Measurements from ENCODE around the gene CERS6. TPM values are rescaled to one million over a fixed set of nuclear protein-coding genes. Genes with fewer than 3 reads are reported as not detected.

CERS6 gene
- total RNA-seq, 1 experiment from 2014 or later: 30.3 TPM

GRCh38 chr2:168515502-168515901 is 59.4 kb downstream of the CERS6 start:
- H3K4me3 ChIP-seq (ENCODE audit: low read depth in 2 of 2, low read length in 2 of 2): no peak overlapping the region
- in situ Hi-C loops (cut with HindIII; ENCODE audit: low pct_unique_long_range_greater_than_20kb, low sequenced_read_pairs): no loop called here
- H3K4me1 ChIP-seq (ENCODE audit: control insufficient read depth, insufficient read depth, low read length): peaks cover 8% of the 10 kb centered on the region; the same call in 1 of the 2 replicates
- H3K27ac ChIP-seq (ENCODE audit: low read length): no peak overlapping the region
- no TSS peak for BruUV-seq (replicated peaks)
- ChIA-PET POLR2A (no interaction called here), CTCF (no interaction called here)
- H3K9me3 ChIP-seq (ENCODE audit: control insufficient read depth, insufficient read depth, low read depth, low read length): no peaks in the 10 kb centered on the region
- ATAC-seq (no peak), DNase-seq (ENCODE audit: low read depth, low spot score) (no peak)
- intact Hi-C loops (cut with micrococcal nuclease; ENCODE audit: unreplicated experiment): no loop called here
- TF ChIP-seq POLR2AphosphoS5 (IDR thresholded peaks at IDR 0.05; ENCODE audit: low read depth, low read length): no peak
- TF ChIP-seq, protein P1, sequence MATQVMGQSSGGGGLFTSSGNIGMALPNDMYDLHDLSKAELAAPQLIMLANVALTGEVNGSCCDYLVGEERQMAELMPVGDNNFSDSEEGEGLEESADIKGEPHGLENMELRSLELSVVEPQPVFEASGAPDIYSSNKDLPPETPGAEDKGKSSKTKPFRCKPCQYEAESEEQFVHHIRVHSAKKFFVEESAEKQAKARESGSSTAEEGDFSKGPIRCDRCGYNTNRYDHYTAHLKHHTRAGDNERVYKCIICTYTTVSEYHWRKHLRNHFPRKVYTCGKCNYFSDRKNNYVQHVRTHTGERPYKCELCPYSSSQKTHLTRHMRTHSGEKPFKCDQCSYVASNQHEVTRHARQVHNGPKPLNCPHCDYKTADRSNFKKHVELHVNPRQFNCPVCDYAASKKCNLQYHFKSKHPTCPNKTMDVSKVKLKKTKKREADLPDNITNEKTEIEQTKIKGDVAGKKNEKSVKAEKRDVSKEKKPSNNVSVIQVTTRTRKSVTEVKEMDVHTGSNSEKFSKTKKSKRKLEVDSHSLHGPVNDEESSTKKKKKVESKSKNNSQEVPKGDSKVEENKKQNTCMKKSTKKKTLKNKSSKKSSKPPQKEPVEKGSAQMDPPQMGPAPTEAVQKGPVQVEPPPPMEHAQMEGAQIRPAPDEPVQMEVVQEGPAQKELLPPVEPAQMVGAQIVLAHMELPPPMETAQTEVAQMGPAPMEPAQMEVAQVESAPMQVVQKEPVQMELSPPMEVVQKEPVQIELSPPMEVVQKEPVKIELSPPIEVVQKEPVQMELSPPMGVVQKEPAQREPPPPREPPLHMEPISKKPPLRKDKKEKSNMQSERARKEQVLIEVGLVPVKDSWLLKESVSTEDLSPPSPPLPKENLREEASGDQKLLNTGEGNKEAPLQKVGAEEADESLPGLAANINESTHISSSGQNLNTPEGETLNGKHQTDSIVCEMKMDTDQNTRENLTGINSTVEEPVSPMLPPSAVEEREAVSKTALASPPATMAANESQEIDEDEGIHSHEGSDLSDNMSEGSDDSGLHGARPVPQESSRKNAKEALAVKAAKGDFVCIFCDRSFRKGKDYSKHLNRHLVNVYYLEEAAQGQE (IDR thresholded peaks at IDR 0.05; ENCODE audit: insufficient read depth in 1 of 2, low read depth in 2 of 2, low read length in 1 of 2): no peak
- TF ChIP-seq SIN3A (IDR thresholded peaks at IDR 0.05; ENCODE audit: borderline replicate concordance, insufficient read depth, low read depth, low read length): no peak
- TF ChIP-seq CTCF (IDR thresholded peaks at IDR 0.05): no peak
- no peak for TF ChIP-seq TCF7L2 (IDR thresholded peaks at IDR 0.05; ENCODE audit: low read depth, low read length)
- no peaks in the 10 kb centered on the region for H3K36me3 ChIP-seq (ENCODE audit: control insufficient read depth, insufficient read depth, low read length)
- H3K27me3 ChIP-seq (ENCODE audit: control insufficient read depth, insufficient read depth, low read length): no peaks in the 10 kb centered on the region

- ChIA-PET POLR2A (no interaction called here), CTCF (interaction anchor here (0.6 kb wide), 1 partner anchor 71 kb away, joined by 3 read pairs; no protein-coding TSS in a partner anchor)
- intact Hi-C loops (cut with micrococcal nuclease; ENCODE audit: unreplicated experiment) (no loop called here), in situ Hi-C loops (cut with HindIII; ENCODE audit: low pct_unique_long_range_greater_than_20kb, low sequenced_read_pairs) (no loop called here)
- ATAC-seq: no peak; the same call in 1 of the 2 replicates
- Histone ChIP-seq H3K4me3 (ENCODE audit: low read depth in 2 of 2, low read length in 2 of 2) (no peak overlapping the region), H3K9me3 (ENCODE audit: control insufficient read depth, insufficient read depth, low read depth, low read length) (no peaks in the 10 kb centered on the region), H3K27me3 (ENCODE audit: control insufficient read depth, insufficient read depth, low read length) (no peaks in the 10 kb centered on the region), H3K27ac (ENCODE audit: low read length) (no peak overlapping the region), H3K36me3 (ENCODE audit: control insufficient read depth, insufficient read depth, low read length) (no peaks in the 10 kb centered on the region), H3K4me1 (ENCODE audit: control insufficient read depth, insufficient read depth, low read length) (peaks cover 10% of the 10 kb centered on the region)
- DNase-seq (ENCODE audit: low read depth, low spot score): no peak
- BruUV-seq (replicated peaks): no TSS peak
- TF ChIP-seq POLR2AphosphoS5 (IDR thresholded peaks at IDR 0.05; ENCODE audit: low read depth, low read length) (no peak), TCF7L2 (IDR thresholded peaks at IDR 0.05; ENCODE audit: low read depth, low read length) (no peak), CTCF (IDR thresholded peaks at IDR 0.05) (no peak), SIN3A (IDR thresholded peaks at IDR 0.05; ENCODE audit: borderline replicate concordance, insufficient read depth, low read depth, low read length) (no peak)
- TF ChIP-seq, protein P1 (IDR thresholded peaks at IDR 0.05; ENCODE audit: insufficient read depth in 1 of 2, low read depth in 2 of 2, low read length in 1 of 2): no peak
These were observed 61.7 kb downstream of the CERS6 start for GRCh38 chr2:168517816-168518215.
